HCT116 (cell line): ENCODE data around the gene PRKN. TPM values are rescaled to one million over a fixed set of nuclear protein-coding genes. Genes with fewer than 3 reads are reported as not detected.

Experiments
- ATAC-seq: fragments of 200-7000 bp; cut with Tn5 transposase; 2 replicates; pipeline ENCODE4 v1.9.1; 2020; ENCODE audit warnings: mild to moderate bottlenecking, moderate library complexity
- BruUV-seq: library from RNA; stranded (reverse); fragments of 400-500 nt; replicated peaks from 2 replicates; lab custom pipeline; 2021; lab: Mats Ljungman, UMichigan
- CTCF ChIA-PET: fragments of 300-600 bp; sonication (Branson Sonifier 250); formaldehyde crosslinking; loops from one replicate; lab custom pipeline; 2021; ENCODE audit warnings: antibody characterized with exemption; lab: Charles Lee
- POLR2A ChIA-PET: fragments of 300-600, 350-600 bp; sonication (Branson Sonifier 250); formaldehyde crosslinking; loops from one replicate; lab custom pipeline; 2021; ENCODE audit warnings: antibody characterized with exemption; lab: Charles Lee
- RAD21 ChIA-PET, 2 experiments: fragments of 300-600 bp; sonication (Branson Sonifier 250); formaldehyde crosslinking; loops; one replicate each; lab custom pipeline; 2023; ENCODE audit warnings: low total read pairs in 2 of 2; ENCODE audit not compliant: uncharacterized antibody in 2 of 2, unreplicated experiment in 2 of 2, low non-redundant PET in 1 of 2; lab: Charles Lee
- DNase-seq: peaks from one replicate; pipeline ENCODE4 v3.0.0-alpha.2; 2010; ENCODE audit warnings: low read depth, low spot score
- H2AFZ ChIP-seq: fragments of 200-600 bp; shearing (Covaris generic), sonication (generic); 2 replicates; pipeline ENCODE4 v1.6.1; 2017; ENCODE audit warnings: low read depth, mixed run types, mixed read lengths, antibody characterized with exemption, low read length; ENCODE audit not compliant: poor library complexity, severe bottlenecking
- H3K27ac ChIP-seq: 2 replicates; pipeline ENCODE4 v1.5.1; 2012; ENCODE audit warnings: low read depth, low read length
- H3K27me3 ChIP-seq: fragments of 200-600 bp; sonication (generic); 2 replicates; pipeline ENCODE4 v1.6.1; 2016; ENCODE audit warnings: mixed run types, low read length, mixed read lengths; ENCODE audit not compliant: insufficient read depth
- H3K36me3 ChIP-seq, 2 experiments: fragments of 200-500 bp in 1 of 2; fragments of 200-600 bp in 1 of 2; sonication (Bioruptor generic) in 1 of 2; sonication (generic) in 1 of 2; 2 replicates each; pipeline versions ENCODE4 v1.5.1 to v1.6.1; 2014 to 2016; ENCODE audit warnings: low read length in 2 of 2, inconsistent platforms in 1 of 2, mixed read lengths in 1 of 2, mixed run types in 1 of 2; ENCODE audit not compliant: insufficient read depth in 2 of 2, control insufficient read depth in 1 of 2
- H3K4me1 ChIP-seq, 2 experiments: fragments of 200-600 bp in 1 of 2; sonication (generic) in 1 of 2; 2 replicates each; pipeline versions ENCODE4 v1.5.1 to v1.6.1; 2012 to 2017; ENCODE audit warnings: low read length in 2 of 2, inconsistent platforms in 1 of 2, mild to moderate bottlenecking in 1 of 2, mixed read lengths in 1 of 2, mixed run types in 1 of 2, moderate library complexity in 1 of 2; ENCODE audit not compliant: insufficient read depth in 2 of 2, control insufficient read depth in 1 of 2
- H3K4me2 ChIP-seq: fragments of 200-600 bp; sonication (generic); 2 replicates; pipeline ENCODE4 v1.6.1; 2017; ENCODE audit warnings: mixed run types, low read length, mixed read lengths
- H3K4me3 ChIP-seq, 2 experiments: fragments of 200-600 bp in 1 of 2; sonication (generic) in 1 of 2; replicated peaks in 1 of 2; 2 replicates each; pipeline ENCODE4 v1.5.1; 2011 to 2016; ENCODE audit warnings: low read length in 2 of 2, control low read depth in 1 of 2, low read depth in 1 of 2, mild to moderate bottlenecking in 1 of 2, mixed read lengths in 1 of 2, mixed run types in 1 of 2
- H3K79me2 ChIP-seq: fragments of 200-600 bp; sonication (generic); 2 replicates; pipeline ENCODE4 v1.6.1; 2017; ENCODE audit warnings: mild to moderate bottlenecking, mixed run types, low read length, moderate library complexity, mixed read lengths; ENCODE audit not compliant: insufficient read depth
- H3K9ac ChIP-seq: fragments of 200-600 bp; sonication (generic); 2 replicates; pipeline ENCODE4 v1.6.1; 2016; ENCODE audit warnings: low read length, mixed read lengths
- H3K9me2 ChIP-seq: fragments of 200-600 bp; sonication (generic), shearing (Covaris generic); 2 replicates; pipeline ENCODE4 v1.6.1; 2017; ENCODE audit warnings: mixed run types, mild to moderate bottlenecking, moderate library complexity; ENCODE audit not compliant: insufficient read depth
- H3K9me3 ChIP-seq, 2 experiments: fragments of 200-500 bp in 1 of 2; fragments of 200-600 bp in 1 of 2; sonication (Bioruptor generic) in 1 of 2; sonication (generic) in 1 of 2; 2 replicates each; pipeline ENCODE4 v1.6.1; 2014 to 2017; ENCODE audit warnings: low read length in 2 of 2, mixed read lengths in 2 of 2, inconsistent platforms in 1 of 2, low read depth in 1 of 2, mild to moderate bottlenecking in 1 of 2, mixed run types in 1 of 2, moderate library complexity in 1 of 2; ENCODE audit not compliant: control insufficient read depth in 1 of 2, insufficient read depth in 1 of 2
- H4K20me1 ChIP-seq: fragments of 200-600 bp; sonication (generic), shearing (Covaris generic); 2 replicates; pipeline ENCODE4 v1.6.1; 2017; ENCODE audit warnings: mixed run types, mild to moderate bottlenecking, moderate library complexity; ENCODE audit not compliant: insufficient read depth
- CBX3 ChIP-seq: IDR thresholded peaks from 2 replicates; pipeline ENCODE4 v1.6.1; 2012; ENCODE audit warnings: low read depth
- CTCF ChIP-seq, 3 experiments: fragments of 200-600 bp in 1 of 3; sonication (generic) in 1 of 3; IDR thresholded peaks in 2 of 3; conservative IDR thresholded peaks in 1 of 3; 2 replicates each; pipeline ENCODE4 v1.5.1; 2012 to 2017; ENCODE audit warnings: low read depth in 2 of 3, low read length in 2 of 3, antibody characterized with exemption in 1 of 3, borderline replicate concordance in 1 of 3, control low read depth in 1 of 3, mild to moderate bottlenecking in 1 of 3, mixed read lengths in 1 of 3, mixed run types in 1 of 3, moderate library complexity in 1 of 3; ENCODE audit not compliant: insufficient read depth in 1 of 3
- EZH2 ChIP-seq: fragments of 200-600 bp; sonication (generic); IDR thresholded peaks from 2 replicates; pipeline ENCODE4 v1.6.1; 2017; ENCODE audit warnings: antibody characterized with exemption, mixed run types
- EZH2phosphoT487 ChIP-seq: fragments of 200-600 bp; IDR thresholded peaks from 2 replicates; pipeline ENCODE4 v1.6.1; 2018; ENCODE audit warnings: antibody characterized with exemption, borderline replicate concordance
- FOSL1 ChIP-seq: IDR thresholded peaks from 2 replicates; pipeline ENCODE4 v1.6.1; 2012; ENCODE audit warnings: low read depth
- POLR2A ChIP-seq: IDR thresholded peaks from 2 replicates; pipeline ENCODE4 v1.7.0; 2011; ENCODE audit warnings: borderline replicate concordance; ENCODE audit not compliant: insufficient read depth, insufficient read length; ENCODE audit errors: extremely low read depth
- POLR2AphosphoS5 ChIP-seq: IDR thresholded peaks from 2 replicates; pipeline ENCODE4 v1.6.1; 2011; ENCODE audit warnings: mild to moderate bottlenecking, low read depth, low read length, moderate library complexity
- RAD21 ChIP-seq: IDR thresholded peaks from 2 replicates; pipeline ENCODE4 v1.6.1; 2012; ENCODE audit warnings: low read depth, mild to moderate bottlenecking
- SP1 ChIP-seq: IDR thresholded peaks from 2 replicates; pipeline ENCODE4 v1.6.1; 2012; ENCODE audit warnings: low read depth
- SRF ChIP-seq: IDR thresholded peaks from 2 replicates; pipeline ENCODE4 v1.6.1; 2012; ENCODE audit warnings: low read depth
- TCF7L2 ChIP-seq: IDR thresholded peaks from 2 replicates; pipeline ENCODE4 v1.7.0; 2011; ENCODE audit warnings: borderline replicate concordance, inconsistent platforms; ENCODE audit not compliant: insufficient read depth, insufficient read length; ENCODE audit errors: extremely low read depth
- YY1 ChIP-seq: IDR thresholded peaks from 2 replicates; pipeline ENCODE4 v1.6.1; 2011; ENCODE audit warnings: low read length, low read depth, moderate library complexity, mild to moderate bottlenecking; ENCODE audit not compliant: insufficient replicate concordance; ENCODE audit errors: extremely low read depth
- ZBTB33 ChIP-seq: IDR thresholded peaks from 2 replicates; pipeline ENCODE4 v1.6.1; 2011; ENCODE audit warnings: mild to moderate bottlenecking, low read length, moderate library complexity; ENCODE audit not compliant: insufficient replicate concordance; ENCODE audit errors: extremely low read depth
- intact Hi-C: fragments of 100-400 bp; cut with micrococcal nuclease; formaldehyde crosslinking; loops from 2 replicates; pipeline ENCODE4 v1.10.0; 2022
- total RNA-seq: library from RNA; stranded (reverse); gene quantifications from one replicate; pipeline ENCODE4 v1.2.1, GENCODE V29; 2021; ENCODE audit not compliant: unreplicated experiment
- TF ChIP-seq, protein P1 (sequence below): IDR thresholded peaks from 2 replicates; pipeline ENCODE4 v1.6.1; 2012
- TF ChIP-seq, protein P2 (sequence below): IDR thresholded peaks from 2 replicates; pipeline ENCODE4 v1.6.1; 2012

PRKN gene
- total RNA-seq, 1 experiment from 2014 or later, result 2.6 TPM

- CTCF ChIA-PET, result no interaction called here
- TF ChIP-seq POLR2A (no peak), EZH2 (no peak), POLR2AphosphoS5 (no peak), FOSL1 (no peak), CBX3 (no peak), ZBTB33 (no peak), EZH2phosphoT487 (no peak), RAD21 (no peak), TCF7L2 (no peak), SP1 (no peak), CTCF (IDR thresholded peaks at IDR 0.05 in 2 of 3, conservative IDR thresholded peaks at IDR 0.05 in 1 of 3; ENCODE audit: borderline replicate concordance in 1 of 3, insufficient read depth in 1 of 3, low read depth in 2 of 3, low read length in 2 of 3) (no peak), YY1 (no peak), SRF (no peak)
- TF ChIP-seq, protein P1, sequence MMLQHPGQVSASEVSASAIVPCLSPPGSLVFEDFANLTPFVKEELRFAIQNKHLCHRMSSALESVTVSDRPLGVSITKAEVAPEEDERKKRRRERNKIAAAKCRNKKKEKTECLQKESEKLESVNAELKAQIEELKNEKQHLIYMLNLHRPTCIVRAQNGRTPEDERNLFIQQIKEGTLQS, result no peak
- TF ChIP-seq, protein P2, sequence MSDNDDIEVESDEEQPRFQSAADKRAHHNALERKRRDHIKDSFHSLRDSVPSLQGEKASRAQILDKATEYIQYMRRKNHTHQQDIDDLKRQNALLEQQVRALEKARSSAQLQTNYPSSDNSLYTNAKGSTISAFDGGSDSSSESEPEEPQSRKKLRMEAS, result no peak
These were observed 1421.7 kb downstream of the PRKN start for GRCh38 chr6:161305860-161306259.

More at GRCh38 chr6:161305860-161306259, 1421.7 kb downstream of the PRKN start:
- Histone ChIP-seq H3K9ac (no peak overlapping the region), H3K9me2 (no peaks in the 10 kb centered on the region), H3K4me3 (no peak overlapping the region), H3K36me3 (no peaks in the 10 kb centered on the region), H3K9me3 (peaks cover 0 to 7% of the 10 kb centered on the region in 2 experiments; a peak in 1 of 4 replicates), H3K4me1 (peaks cover 5 to 42% of the 10 kb centered on the region in 2 experiments), H3K4me2 (no peak overlapping the region), H4K20me1 (no peaks in the 10 kb centered on the region), H3K79me2 (no peaks in the 10 kb centered on the region), H3K27ac (no peak overlapping the region), H3K27me3 (no peaks in the 10 kb centered on the region), H2AFZ (no peak overlapping the region)
- ATAC-seq (no peak), DNase-seq (no peak)
- ChIA-PET RAD21 (no interaction called here), POLR2A (no interaction called here)
- no TSS peak for BruUV-seq
- intact Hi-C loops, result no loop called here
